Tibial nerve (tissue), 3 donors: ENCODE results near the gene GNG10.

Source experiments
- CTCF ChIP-seq, 5 experiments: fragments of 200-600 bp in 3 of 5; fragments of 450-650 bp in 2 of 5; sonication (generic) in 3 of 5; IDR thresholded peaks; one replicate each; pipeline ENCODE4 v1.5.1; 2016 to 2019; ENCODE audit warnings: antibody characterized with exemption in 5 of 5, mild to moderate bottlenecking in 3 of 5, moderate library complexity in 2 of 5
- POLR2A ChIP-seq, 2 donors: fragments of 450-650 bp; IDR thresholded peaks; one replicate each; pipeline ENCODE4 v1.6.1; 2017; ENCODE audit warnings: antibody characterized with exemption in 2 of 2, mild to moderate bottlenecking in 2 of 2, moderate library complexity in 2 of 2

GRCh38 chr9:111719541-111719940, 58.1 kb downstream of the GNG10 start:
- TF ChIP-seq CTCF (IDR thresholded peaks at IDR 0.05) (no peak), POLR2A (IDR thresholded peaks at IDR 0.05) (no peak)
